HG02973 (cell line): ENCODE results near the gene TEAD1.
"Not testable (repeated sequence)": the region's sequence is repeated elsewhere in the genome, so short reads cannot be mapped to it uniquely, and the experiment has no call there.

Source experiments
- ATAC-seq: cut with Tn5 transposase; IDR thresholded peaks from one replicate; pipeline ENCODE4 v1.9.1; 2021; ENCODE audit warnings: moderate library complexity; ENCODE audit not compliant: unreplicated experiment

TEAD1 gene

GRCh38 chr11:12853652-12854296, 179.6 kb downstream of the TEAD1 start:
- ATAC-seq, result no peak

GRCh38 chr11:12854297-12854661, 180.1 kb downstream of the TEAD1 start:
- ATAC-seq, result no peak

- no peak for ATAC-seq
These were observed 180.6 kb downstream of the TEAD1 start for GRCh38 chr11:12854829-12855228.

GRCh38 chr11:12856338-12856737, 182.1 kb downstream of the TEAD1 start:
- ATAC-seq, result no peak

GRCh38 chr11:12857572-12857971, 183.4 kb downstream of the TEAD1 start:
- no peak for ATAC-seq

GRCh38 chr11:12859872-12860657, 185.8 kb downstream of the TEAD1 start:
- no peak for ATAC-seq

- no peak for ATAC-seq
These were observed 186.6 kb downstream of the TEAD1 start for GRCh38 chr11:12860827-12861226.

- ATAC-seq, result no peak
These were observed 188.7 kb downstream of the TEAD1 start for GRCh38 chr11:12862696-12863469.

GRCh38 chr11:12863605-12864121, 189.4 kb downstream of the TEAD1 start:
- ATAC-seq, result no peak

- ATAC-seq, result no peak
These were observed 190.3 kb downstream of the TEAD1 start for GRCh38 chr11:12864316-12865156.

- ATAC-seq, result no peak
These were observed 191.8 kb downstream of the TEAD1 start for GRCh38 chr11:12865863-12866595.

GRCh38 chr11:12867531-12867930, 193.3 kb downstream of the TEAD1 start:
- no peak for ATAC-seq

GRCh38 chr11:12868315-12869073, 194.3 kb downstream of the TEAD1 start:
- no peak for ATAC-seq

- no peak for ATAC-seq
These were observed 197.0 kb downstream of the TEAD1 start for GRCh38 chr11:12871241-12871640.

- no peak for ATAC-seq
These were observed 197.6 kb downstream of the TEAD1 start for GRCh38 chr11:12871788-12872321.

GRCh38 chr11:12876340-12876739, 202.1 kb downstream of the TEAD1 start:
- no peak for ATAC-seq

GRCh38 chr11:12876988-12877387, 202.8 kb downstream of the TEAD1 start:
- ATAC-seq, result no peak

GRCh38 chr11:12877508-12877907, 203.3 kb downstream of the TEAD1 start:
- ATAC-seq, result not testable (repeated sequence)

- ATAC-seq, result no peak
These were observed 206.1 kb downstream of the TEAD1 start for GRCh38 chr11:12880327-12880726.
